NCI-H2171 treated with DMSO at 0.1 percent for 48 hours (cell line): ENCODE measurements around the gene POMGNT1.

ENCODE experiments used
- DNase-seq: peaks from one replicate; lab custom pipeline; 2025; lab: John Stamatoyannopoulos, UW

POMGNT1 gene

DNA sequence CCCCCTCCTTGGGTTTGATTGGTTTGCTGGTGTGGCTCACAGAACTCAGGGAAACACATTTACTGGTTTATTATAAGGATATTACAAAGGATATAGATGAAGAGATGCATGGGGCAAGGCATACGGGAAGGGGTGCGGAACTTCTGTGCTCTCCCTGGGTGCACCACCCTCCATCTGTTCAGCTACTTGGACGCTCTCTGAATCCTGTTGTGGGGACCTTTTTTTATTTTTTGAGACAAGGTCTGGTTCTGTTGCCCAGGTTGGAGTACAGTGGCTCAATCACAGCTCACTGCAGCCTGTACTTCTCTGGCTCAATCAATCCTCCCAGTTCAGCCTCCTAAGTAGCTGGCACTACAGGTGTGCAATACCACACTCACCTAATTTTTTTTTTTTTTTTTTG lies 12.3 kb upstream of the POMGNT1 start:
- peak; percentile 49 for DNase-seq

DNA sequence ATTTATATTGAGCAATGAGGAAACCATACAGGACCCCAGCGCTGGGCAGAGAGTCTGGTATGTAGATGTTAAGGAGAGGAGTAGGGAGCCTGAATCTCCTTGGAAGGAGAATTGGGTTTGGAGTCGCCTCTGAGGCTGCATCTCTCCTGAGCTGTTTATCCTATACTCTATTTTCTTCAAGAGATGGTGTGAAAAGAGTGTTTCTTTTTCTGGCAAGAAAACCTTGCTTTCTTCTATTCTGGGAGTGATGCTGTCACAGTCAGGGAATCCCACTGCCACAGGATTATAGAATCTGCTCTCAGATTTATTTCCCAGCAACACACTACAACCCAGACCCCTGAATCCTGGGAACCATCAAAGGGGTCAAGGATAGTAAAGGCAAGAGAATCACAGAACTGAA lies 8.2 kb upstream of the POMGNT1 start:
- no peak for DNase-seq

GRCh38 chr1:46205791-46206190 lies 7.6 kb upstream of the POMGNT1 start:
- no peak for DNase-seq

DNA sequence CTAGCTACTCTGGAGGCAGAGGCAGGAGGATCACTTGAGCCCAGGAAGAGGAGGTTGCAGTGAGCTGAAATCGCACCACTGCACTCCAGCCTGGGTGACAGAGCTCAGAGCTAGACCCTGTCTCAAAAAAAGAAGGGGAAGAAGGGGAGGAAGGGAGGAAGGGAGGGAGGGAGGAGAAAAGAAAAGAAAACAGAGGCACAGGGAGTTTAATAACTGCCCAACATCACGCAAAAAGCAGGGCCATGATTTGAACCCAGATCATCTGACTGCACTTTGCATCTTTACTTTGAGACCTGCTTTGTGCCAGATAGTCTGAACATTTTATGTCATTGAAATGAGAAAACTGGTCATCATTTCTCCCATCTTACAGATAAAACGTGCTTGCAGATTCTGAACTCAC lies 6.9 kb upstream of the POMGNT1 start:
- no peak for DNase-seq

GRCh38 chr1:46204406-46204742 lies 6.1 kb upstream of the POMGNT1 start:
- peak; percentile 48 for DNase-seq

GRCh38 chr1:46203738-46204405 lies 5.6 kb upstream of the POMGNT1 start:
- DNase-seq = no peak

DNA sequence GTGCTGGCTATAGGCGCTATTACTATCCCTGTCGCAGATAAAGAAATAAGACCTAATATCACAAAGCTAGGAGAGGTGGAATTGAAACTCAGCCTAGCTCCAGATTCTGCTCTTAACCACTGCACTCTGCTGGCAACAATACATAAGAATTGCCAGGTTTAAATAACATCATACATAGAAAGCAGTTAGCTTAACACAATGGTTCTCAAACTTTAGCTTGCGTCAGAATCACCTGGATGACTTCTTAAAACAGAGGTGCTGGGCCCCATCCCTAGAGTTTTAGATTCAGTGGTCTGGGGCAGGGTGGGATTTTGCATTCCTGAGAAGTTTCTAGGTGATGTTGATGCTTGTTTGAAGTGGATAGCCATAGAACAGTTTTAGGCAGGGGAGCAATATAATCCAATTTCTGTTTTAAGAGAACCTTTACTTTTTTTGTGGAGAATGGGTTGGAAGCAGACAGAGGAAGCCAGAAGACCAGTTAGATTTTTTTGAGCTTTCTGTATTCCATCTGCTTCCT lies 1.1 kb upstream of the POMGNT1 start:
- no peak for DNase-seq

DNA sequence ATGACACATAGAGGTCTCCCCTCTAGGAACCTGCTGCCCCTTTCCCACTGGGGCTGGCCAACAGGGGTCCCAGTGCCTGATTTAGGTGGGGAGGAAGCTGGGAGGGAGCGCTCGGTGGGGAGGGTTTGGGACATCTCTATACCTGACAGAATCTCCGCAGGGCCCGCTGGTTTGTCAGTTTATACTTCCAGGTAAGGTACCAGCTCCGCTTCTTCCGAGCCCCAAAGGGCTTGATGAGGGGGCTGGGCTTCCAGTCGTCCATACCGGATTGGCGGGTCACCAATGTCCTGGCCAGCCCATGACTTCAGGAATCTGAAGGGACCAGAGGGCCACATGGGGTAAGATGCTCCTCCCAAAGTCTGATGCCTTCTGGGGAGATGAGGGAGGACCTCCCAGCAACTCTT lies 672 bp downstream of the POMGNT1 start:
- DNase-seq = no peak

GRCh38 chr1:46196609-46197008 lies 1.6 kb downstream of the POMGNT1 start:
- no peak for DNase-seq

DNA sequence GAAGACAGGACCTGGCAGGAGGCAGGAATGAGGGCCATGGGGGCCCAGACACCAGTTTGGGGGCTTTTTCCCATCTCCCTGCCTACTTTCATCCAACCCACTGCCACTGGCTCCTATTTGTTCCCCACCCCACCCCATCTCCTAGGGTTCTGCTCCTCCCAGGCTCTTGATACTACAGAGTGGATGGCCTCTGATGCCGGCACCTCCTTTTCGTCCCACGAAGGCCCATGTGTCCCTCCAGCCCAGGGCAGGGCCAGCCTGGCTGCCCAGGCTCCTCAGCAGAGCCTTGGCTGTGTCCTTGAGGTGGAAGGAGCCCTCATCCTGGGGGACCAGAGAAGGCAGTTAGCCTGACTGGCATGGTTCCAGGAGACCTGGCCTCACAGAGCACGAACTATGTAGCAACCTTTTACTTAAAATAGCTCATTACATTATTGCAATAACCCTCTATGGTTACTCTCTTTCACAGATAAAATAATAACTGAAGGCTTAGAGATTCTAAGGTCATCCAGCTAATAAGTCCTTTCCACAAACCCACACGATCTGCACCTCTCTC lies 3.5 kb downstream of the POMGNT1 start:
- DNase-seq = no peak

GRCh38 chr1:46193984-46194570 lies 4.2 kb downstream of the POMGNT1 start:
- no peak for DNase-seq

GRCh38 chr1:46193285-46193684 lies 4.9 kb downstream of the POMGNT1 start:
- no peak for DNase-seq

DNA sequence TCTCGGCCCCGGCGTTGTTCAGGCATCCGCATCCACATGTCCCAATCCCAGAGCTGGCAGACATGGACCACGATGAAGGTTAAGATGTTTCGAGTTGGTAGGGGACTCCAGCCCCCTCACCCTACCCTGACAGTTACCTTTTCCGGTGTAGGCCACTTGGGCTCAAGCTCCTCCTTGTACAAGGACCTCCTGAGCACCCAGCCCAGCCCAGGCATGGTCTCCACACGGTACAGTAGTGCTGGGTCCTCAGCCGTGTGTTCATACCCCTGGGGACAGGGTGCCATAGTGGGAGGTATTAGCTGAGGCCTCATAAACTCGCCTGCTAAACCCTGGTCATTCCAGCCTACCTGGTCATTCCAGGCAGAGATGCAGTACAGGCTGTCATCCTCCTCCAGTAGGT lies 6.1 kb downstream of the POMGNT1 start:
- DNase-seq = no peak

GRCh38 chr1:46191033-46191701 lies 7.1 kb downstream of the POMGNT1 start:
- DNase-seq = no peak

DNA sequence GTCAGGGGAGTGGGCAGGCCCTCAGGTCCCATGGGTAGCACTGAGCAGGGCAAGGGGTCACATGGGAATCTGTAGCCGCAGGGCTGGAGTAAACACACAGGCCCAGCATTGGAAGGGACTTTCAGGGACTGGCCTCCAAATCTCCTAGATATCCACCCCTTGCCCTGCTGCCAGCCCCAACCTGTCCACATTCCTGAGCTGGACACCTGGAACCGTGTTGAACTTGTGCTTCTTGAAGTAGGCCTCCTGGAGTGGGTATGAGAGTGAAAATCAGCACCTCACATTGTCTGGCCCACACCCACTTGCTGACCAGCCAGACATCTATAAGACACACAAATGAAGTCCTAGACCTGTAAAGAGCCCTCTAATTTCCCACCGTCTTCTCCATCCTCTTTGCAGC lies 7.7 kb downstream of the POMGNT1 start:
- DNase-seq = no peak

DNA sequence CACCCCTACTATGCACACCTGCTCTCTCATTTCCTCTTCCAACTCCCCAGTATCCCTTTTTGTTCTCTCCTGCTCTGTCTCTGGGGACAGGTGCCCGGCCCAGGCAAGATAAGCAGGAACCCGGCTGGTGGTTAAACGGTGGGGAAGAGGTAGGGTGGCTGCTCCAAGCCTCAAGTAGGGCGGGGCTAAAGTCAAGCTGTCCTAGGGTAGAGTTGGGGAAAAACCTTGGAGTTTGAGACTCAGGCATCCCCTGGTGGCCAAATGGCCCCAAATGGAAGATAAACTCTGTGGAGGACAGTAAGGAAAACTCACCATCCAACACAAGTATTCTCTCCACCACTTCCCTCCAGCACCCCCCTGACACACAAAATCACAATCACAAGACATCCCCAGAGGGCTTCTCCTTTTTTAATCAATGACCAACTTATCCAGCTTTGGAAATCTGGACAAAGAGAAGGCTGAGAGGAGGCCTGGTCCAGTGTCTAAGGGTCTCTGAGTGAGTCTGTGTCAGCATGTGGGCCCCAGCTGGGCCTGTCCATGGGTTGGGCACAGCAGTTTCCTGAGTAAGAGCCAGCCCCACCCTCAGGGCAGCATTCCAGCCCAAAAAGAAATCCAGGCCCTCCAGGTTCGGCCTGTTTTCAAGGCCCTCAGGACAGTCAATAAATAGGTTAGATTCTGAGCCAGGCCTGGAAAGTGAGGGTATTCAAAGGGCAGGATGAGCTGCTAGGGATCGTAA lies 9.8 kb downstream of the POMGNT1 start:
- peak; percentile 19 for DNase-seq

DNA sequence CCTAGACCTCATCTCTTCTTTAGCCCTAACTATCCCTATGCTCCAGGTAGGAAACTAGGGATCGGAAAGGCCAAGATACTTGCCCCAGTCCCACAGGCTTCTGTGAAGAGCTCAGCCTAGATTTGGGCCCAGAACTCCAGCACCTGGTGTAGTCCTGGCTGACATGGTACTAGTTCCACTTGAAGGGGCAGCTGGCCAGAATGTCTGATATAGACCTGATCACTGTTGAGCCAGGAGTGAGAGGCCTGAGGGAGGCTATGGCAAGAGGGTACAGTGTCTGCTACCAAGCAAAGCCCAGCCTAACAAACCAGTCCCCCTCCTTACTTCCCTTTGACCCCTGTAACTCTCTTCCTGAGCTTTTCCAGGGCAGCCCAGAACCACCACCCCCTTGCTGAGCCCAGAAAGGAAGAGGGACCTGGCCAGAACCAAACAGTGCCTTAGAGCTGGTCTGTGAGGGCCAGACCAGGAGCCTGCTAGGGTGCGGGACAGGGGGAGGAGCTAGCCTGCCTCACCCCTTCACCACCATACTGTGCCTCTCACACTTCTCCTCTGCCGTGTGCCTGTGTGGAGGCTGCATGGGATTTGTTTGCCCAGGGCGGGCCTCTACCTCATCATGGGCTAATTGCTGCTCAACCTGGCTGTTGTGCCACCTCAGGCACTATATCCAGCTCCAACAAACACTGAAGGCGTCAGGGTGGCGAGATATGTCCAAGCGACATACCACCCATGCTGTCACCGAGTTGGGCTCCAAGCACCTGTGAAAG lies 10.9 kb downstream of the POMGNT1 start:
- DNase-seq = no peak

- DNase-seq = no peak
Observed at GRCh38 chr1:46186076-46186475, 12.2 kb downstream of the POMGNT1 start.

GRCh38 chr1:46184920-46185658 lies 13.1 kb downstream of the POMGNT1 start:
- DNase-seq = no peak

- no peak for DNase-seq
Observed at GRCh38 chr1:46183926-46184557, 14.2 kb downstream of the POMGNT1 start.
